Fibroblast of the conjunctiva (primary cell): ENCODE measurements around the gene PRDM4.
A peak's percentile ranks its signal among the peaks of the same experiment; 100 is the strongest.
"Not testable (repeated sequence)": the region's sequence is repeated elsewhere in the genome, so short reads cannot be mapped to it uniquely, and the experiment has no call there.

Experiments used
- DNase-seq: peaks from one replicate; pipeline ENCODE4 v3.0.0-alpha.2; 2010; ENCODE audit warnings: low read depth

The PRDM4 gene

GRCh38 chr12:107767466-107767865 lies 6.5 kb upstream of the PRDM4 start:
- DNase-seq: no peak

DNA sequence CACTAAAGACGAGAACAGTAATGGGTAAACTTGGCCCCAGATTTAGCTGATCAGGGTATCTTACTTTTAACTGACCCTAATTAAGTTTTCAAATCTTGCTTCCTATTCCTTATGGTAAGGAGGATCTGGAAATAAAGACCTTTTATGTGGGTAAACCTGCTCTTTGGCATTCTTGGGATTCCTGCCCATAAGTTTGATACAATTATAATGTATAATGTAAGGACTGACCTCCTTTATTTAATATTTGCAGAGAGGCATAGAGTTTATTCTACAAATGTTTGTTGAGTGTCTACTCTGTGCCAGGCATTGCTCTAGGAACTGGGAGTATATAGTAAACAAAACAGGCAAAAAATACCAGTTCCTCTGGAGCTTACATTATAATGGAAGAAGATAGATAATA lies 4.4 kb upstream of the PRDM4 start:
- no peak for DNase-seq

DNA sequence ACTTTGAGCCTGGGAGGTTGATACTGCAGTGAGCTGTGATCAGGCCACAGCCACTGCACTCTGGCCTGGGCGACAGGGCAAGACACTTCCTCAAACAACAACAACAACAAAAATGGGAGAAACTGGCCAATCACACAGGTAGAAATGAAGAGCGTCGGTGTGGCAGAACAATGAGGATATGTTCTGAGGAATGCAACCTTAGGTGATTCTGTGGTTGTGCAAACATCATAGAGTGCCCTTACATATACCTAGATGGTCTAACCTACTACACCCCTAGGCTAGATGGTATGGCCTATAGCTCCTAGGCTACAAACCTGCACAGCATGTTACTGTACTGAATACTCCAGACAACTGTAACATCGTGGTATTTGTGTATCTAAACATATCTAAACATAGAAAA lies 3.7 kb upstream of the PRDM4 start:
- DNase-seq: no peak

GRCh38 chr12:107762874-107763273 lies 1.9 kb upstream of the PRDM4 start:
- no peak for DNase-seq

- no peak for DNase-seq
Observed at GRCh38 chr12:107761502-107761904, 566 bp upstream of the PRDM4 start.

GRCh38 chr12:107760207-107760808 lies 629 bp downstream of the PRDM4 start:
- no peak for DNase-seq

- DNase-seq: peak; percentile 61
Observed at GRCh38 chr12:107759410-107759809, 1.5 kb downstream of the PRDM4 start.

GRCh38 chr12:107749083-107749482 lies 11.9 kb downstream of the PRDM4 start:
- DNase-seq: no peak

GRCh38 chr12:107748472-107748871 lies 12.5 kb downstream of the PRDM4 start:
- peak; percentile 24 for DNase-seq

- no peak for DNase-seq
Observed at GRCh38 chr12:107736914-107737313, 24.0 kb downstream of the PRDM4 start.

- DNase-seq: no peak
Observed at GRCh38 chr12:107735763-107736162, 25.2 kb downstream of the PRDM4 start.

- DNase-seq: no peak
Observed at GRCh38 chr12:107734139-107734538, 26.8 kb downstream of the PRDM4 start.

GRCh38 chr12:107732365-107732764 lies 28.6 kb downstream of the PRDM4 start:
- DNase-seq: no peak

GRCh38 chr12:107731366-107731765 lies 29.6 kb downstream of the PRDM4 start:
- DNase-seq: no peak

DNA sequence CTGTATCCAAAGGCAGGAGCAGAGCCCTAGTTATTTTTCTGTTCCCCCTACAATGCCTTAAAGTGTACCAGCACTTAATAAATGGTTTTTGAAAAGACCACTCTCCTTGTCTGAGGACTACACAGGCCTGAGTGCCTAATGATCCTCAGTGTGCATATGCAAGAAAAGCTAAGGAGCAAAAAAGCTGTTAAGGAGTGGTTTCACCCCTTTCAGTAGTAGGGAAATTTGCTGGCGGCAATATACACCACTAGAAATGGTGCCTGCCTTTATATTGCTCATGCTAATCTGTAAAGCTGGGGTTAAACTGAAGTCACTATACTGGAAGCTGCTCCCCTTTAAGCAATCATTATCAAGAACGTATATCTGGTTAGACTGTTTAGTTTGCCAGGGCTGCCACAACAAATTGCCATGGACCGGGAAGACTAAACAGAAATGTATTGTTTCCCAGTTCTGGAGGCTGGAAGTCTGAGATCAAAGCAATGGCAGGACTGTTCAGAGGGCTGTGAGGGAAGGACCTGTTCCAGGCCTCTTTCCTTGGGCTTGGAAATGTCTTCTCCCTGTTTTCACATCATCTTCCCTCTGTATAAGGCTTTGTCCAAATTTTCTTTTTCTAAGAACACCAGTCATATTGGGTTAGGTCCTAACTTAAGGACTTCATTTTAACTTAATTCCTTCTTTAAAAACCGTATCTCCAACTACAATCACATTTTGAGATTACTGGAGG lies 30.2 kb downstream of the PRDM4 start:
- DNase-seq: no peak

- not testable (repeated sequence) for DNase-seq
Observed at GRCh38 chr12:107727742-107728141, 33.2 kb downstream of the PRDM4 start.

DNA sequence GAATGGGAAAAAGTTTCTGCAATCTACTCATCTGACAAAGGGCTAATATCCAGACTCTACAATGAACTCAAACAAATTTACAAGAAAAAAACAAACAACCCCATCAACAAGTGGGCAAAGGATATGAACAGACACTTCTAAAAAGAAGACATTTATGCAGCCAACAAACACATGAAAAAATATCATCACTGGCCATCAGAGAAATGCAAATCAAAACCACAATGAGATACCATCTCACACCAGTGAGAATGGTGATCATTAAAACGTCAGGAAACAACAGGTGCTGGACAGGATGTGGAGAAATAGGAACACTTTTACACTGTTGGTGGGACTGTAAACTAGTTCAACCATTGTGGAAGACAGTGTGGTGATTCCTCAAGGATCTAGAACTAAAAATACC lies 33.6 kb downstream of the PRDM4 start:
- not testable (repeated sequence) for DNase-seq

GRCh38 chr12:107718606-107719005 lies 42.3 kb downstream of the PRDM4 start:
- no peak for DNase-seq

DNA sequence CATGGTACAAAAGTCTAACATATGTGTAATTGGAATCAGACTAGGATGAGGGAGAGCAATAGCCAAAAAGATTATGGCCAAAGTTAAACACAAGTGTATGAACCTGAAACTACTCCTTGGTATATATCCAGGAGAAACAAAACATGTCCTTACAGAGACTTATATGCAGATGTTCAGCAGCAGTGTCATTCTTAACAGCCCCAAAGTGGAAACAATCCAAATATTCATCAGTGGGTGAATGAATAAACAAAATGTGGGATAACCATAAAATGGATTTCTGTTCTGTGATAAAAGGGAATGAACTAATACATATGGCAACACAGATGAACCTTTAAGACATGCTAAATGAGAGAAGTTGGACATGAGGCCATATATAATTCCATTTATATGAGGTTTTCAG lies 45.2 kb downstream of the PRDM4 start:
- no peak for DNase-seq

- not testable (repeated sequence) for DNase-seq
Observed at GRCh38 chr12:107705522-107705921, 55.4 kb downstream of the PRDM4 start.

DNA sequence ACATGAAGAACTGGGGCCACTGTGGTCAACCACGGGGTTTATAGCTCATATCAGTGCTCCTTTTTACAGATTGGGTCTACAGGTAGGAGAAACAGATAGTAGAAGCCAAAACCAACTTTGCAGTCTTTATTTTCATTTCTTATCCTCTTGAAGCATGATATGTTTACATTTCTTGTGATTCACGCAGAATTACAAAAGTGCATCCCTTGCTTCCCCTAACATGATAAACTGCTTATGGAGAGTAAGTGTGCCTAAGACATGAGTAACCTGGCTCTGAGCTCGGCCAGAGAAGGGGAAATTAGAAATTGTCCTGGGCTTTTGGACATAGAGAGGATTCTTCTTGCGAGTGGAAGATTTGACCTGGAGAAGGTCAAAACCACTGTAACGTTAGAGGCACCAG lies 56.9 kb downstream of the PRDM4 start:
- DNase-seq: no peak

- DNase-seq: no peak
Observed at GRCh38 chr12:107702106-107702505, 58.8 kb downstream of the PRDM4 start.

GRCh38 chr12:107695772-107696171 lies 65.2 kb downstream of the PRDM4 start:
- not testable (repeated sequence) for DNase-seq
